ENCODE data around the gene MSI2. TPM values are rescaled to one million over a fixed set of nuclear protein-coding genes. Genes with fewer than 3 reads are reported as not detected.
A peak's percentile ranks its signal among the peaks of the same experiment; 100 is the strongest.

MSI2 gene
- total RNA-seq, 1 donor from 2014 or later = 24.2 TPM

DNA sequence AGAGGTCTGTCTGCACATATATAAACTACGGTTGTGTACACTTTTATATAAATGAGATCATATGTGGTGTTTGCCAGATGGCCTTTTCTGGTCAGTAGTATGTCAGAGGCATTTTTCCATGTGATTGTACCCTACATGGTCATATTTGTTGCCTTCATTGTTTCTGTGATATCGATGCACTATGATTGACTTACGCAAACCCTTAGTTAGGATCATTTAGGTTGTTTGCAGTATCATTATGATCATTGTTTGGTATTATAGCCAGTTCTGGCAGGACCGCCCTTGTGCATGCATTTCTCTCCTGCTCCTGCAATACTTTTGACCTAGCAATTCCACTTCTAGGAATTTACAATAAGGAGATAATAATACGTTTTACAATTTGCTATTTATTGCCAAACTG lies 169.1 kb downstream of the MSI2 start:
- no peak for ATAC-seq
- no peak for DNase-seq (ENCODE audit: low spot score)

DNA sequence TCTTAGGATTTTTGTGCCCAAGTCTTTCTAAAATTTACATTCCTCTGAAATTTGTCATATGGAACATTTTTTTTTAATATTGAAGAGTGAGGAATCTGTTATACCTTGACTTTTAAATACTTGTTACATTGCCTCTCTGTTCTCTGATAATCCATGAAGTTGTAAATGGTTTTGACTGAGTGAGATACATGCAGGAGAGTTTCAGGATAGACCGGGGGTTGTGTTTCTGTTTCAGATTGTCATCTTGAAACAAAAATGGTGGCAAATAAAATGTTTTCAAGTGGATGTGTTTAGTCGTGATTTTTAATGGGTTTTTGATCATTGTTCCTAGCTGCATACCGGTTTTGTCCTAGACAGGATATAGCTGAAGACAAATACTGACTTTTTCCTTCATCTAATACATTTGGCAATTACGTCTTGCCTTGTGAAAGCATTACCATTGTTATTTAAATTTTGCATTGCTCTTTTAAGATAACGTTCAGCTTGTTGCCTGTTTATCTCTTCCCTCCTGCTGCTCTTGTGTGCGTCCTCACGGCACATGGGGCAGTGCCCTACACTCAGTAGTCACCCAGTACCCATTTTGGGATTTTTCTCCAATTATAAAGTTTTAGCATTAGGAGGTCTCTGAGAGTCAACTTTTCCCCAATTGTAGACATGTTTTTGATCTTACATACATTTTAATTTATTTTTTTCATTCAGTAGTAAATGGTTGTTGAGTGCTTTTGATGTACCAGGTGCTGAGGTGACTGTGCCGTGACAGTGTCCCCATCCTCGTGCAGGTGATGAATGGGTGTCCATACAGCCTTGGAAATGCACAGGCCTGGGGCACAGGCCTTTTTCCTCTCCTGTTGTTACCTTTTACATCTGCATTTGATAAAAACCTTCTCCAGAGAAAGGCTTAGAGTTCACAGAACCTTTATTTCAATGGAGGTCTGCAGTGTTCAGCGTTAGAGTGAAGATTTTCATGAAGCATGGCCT lies 169.9 kb downstream of the MSI2 start:
- DNase-seq (ENCODE audit: low spot score) (no peak), ATAC-seq (no peak)

DNA sequence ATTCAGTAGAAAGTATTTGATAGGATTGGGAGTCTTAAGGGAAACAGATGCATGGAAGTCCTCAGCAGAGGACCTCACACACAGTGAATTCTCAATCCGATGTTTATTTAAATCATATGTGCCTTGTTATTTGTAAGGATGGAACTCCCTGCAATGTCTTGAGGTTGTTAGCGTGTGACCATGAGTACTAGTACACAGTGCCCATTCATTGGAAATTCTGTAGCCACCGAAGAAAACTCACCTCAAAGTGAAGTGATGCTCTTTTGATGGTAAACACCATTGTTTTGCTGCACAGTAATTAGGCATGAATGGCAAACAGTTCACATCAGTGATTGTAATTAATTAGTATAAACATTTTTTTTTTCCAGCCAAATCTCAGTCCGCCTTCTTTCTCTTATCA lies 173.6 kb downstream of the MSI2 start:
- ATAC-seq (no peak), DNase-seq (ENCODE audit: low spot score) (no peak)

DNA sequence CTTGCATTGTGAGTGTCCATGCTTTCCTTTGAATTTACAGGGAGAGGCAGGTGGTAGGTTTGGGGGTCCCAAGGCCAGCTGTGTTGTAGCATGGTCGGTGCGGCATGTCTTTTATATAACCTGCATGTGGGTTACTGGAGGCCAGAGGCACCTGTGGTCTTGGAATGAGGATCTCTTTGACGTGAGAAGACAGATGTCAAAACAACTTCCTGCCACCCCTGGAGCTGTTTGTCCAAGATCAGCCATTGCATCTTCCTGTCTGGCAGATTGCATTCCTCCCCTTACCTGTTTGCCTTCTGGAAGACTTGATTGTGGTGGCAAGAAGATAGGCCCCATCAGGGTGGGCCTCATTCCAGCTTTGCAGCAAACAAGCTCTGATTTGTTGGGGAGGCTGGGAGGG lies 175.1 kb downstream of the MSI2 start:
- DNase-seq (ENCODE audit: low spot score) (no peak), ATAC-seq (no peak)

DNA sequence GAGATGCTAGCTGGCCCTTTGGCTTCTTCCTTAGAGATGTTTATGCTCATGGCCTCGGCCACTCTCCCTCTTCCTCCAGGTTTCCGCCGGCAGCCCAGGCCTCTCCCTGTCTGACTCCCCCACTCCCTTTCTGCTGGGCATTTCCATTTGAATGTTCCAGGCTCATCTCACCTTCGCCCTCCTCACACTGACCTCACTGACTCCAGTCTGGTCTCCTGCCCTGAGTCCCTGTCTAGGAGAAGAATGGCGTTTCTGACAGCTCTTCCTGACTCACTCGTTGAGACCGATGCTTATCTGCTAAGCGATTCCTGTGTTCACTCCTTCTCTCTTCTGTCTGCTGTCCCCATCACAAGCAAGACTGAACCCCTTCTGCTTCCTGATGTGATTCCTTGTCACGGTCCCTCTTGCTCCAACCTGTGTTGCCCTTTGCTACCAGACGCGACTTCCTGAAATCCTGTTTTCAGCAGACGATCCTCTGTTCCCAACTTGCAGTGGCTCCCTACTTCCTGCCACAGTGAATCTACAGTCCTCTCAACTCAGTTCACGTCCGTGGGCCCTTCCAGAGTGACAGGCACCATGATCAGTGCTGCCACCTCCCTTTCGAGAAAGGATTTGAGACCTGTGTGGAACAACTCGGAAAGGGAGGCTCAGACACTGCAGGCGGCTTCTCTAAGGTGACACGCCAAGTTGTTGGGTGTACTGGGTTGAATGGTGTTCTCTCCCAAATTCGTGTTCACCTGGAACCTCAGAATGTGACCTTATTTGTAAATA lies 176.4 kb downstream of the MSI2 start:
- DNase-seq (ENCODE audit: low spot score) = no peak
- ATAC-seq = no peak

DNA sequence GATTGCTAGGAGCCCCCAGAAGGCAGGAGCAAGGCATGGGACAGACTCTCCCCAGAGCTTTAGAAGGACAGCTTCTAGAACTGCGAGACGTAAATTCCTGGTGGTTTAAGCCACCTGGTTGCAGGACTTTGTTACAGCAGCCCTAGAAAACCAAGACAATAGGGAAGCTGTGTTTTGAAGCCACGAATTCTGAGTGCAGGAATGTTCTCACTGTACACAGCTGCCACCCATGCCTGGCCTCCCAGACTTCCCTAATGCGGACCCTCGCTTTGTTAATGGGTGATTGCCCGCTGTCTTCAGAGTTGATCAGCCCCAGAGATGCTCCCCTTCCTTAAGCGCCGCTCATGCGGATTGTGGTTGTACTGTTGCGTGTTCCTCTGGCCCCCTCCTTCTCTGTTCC lies 177.1 kb downstream of the MSI2 start:
- ATAC-seq (no peak), DNase-seq (ENCODE audit: low spot score) (no peak)

DNA sequence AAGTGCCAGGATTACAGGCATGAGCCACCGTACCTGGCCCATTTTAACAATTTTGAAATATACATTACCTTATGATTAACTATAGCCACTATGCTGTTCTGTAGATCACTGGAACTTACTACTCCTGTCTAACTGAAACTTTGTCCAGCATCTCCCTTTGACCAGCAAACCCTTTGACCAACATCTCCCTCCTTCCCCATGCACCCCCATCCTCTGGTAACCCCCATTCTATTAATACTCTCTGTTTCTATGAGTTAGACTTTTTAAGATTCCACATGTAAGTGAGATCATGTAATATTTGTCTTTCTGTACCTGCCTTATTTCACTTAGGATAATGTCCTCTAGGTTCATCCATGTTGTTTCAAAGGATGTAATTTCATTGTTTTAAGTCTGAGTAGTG lies 178.0 kb downstream of the MSI2 start:
- no peak for ATAC-seq
- no peak for DNase-seq (ENCODE audit: low spot score)

DNA sequence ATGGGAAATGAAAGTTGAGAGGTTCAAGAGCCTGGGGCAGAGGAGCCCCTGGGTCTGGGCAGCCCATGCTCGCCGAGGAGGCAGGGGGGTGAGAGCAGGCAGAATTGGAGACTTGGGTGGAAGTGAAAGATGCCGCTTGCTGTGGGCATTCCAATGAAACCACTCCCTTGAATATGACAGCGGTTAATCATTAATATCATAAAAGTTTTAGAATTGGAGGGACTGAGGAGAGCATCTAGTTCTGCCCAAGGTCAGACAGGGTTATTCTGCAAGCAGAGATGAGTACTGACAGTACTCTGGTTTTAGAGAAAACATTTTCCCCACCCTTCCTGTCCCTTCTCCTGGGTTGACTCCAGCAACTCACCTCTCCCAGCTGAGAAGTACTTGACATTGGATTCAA lies 180.2 kb downstream of the MSI2 start:
- ATAC-seq (no peak), DNase-seq (ENCODE audit: low spot score) (no peak)

DNA sequence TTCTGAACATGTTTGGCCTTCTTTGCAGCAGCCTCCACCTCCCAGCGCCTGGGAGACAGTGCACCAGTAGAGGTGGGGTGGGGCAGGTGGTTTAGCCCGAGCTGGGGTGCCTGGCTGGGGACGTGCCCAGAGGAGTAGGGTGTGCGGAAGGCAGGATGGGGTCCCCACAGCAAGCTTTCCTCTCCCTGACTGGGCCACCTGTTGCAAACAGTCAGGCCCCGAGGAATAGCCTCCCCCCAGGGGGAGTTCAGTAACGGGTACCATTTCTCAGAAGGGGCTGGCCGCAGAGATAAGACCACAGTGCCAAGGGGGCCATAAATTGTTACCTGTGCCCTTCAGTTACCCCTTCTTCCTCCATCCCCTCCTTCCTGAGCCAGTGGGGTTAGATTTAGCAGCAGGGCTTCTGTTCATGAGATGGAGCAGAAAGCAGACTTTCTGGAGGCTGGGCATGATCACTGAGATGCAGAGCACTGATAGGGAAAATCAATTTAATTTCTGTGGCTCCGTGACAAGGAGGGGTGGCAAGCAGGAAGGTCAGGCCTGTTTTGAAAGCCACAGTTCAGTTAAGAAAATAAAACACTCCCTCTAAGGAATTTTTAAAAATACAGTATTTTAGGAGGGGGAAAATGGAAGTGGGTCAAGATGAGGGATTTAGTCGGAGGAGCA lies 181.9 kb downstream of the MSI2 start:
- ATAC-seq (no peak), DNase-seq (ENCODE audit: low spot score) (no peak)

DNA sequence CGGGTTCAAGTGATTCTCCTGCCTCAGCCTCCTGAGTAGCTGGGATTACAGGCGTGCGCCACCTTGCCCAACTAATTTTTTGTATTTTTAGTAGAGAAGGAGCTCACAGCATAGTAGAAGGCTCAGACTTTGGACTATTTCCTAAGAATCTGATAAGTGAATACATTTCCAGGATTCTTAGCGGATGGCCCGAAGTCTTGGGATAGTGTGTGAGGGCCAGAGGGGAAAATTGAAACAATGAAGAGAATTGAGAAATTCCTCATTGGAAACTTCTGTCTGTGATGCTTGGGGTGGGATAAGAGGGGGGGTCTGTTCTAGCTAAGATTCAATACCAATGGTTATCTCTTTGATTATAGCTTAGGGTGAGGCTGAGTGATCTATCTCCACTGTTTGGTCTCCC lies 183.3 kb downstream of the MSI2 start:
- DNase-seq (ENCODE audit: low spot score) (no peak), ATAC-seq (no peak)

DNA sequence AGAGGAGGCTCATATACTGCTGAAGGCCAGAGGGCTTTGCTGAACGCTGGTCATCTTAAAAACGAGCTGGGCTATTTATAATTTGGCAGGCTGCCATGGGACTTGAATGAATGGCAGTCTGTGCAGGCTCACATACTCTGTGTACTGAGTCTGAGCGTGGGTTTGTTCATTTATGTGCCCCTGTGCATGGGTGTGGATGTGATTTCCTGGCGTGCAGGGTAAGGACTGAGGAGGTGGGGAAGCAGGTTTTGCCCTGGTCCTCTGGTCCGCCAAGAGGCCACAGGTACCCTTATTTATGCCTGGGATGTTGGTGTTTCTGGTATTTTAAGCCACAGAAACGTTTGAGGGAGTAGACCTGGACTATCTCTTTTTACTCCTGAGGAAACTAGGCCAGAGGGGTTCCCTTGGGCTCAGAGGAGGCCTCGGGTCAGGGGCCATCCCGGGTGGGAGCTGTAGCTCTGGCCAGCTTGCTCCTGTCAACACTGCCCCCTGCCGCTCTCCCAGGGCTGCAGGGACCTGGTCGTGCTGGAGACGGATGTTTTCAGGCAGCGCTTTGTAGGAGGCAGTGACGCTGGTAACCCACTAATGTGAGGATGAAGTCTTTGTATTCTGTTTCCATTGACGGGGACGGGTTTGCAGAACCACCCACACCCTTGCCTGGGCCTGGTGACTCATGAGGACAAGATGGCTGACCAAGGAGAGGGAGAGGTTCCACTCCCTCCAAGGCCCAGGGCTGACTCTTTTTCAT lies 184.4 kb downstream of the MSI2 start:
- ATAC-seq (peak; percentile 40), DNase-seq (ENCODE audit: low spot score) (no peak)

DNA sequence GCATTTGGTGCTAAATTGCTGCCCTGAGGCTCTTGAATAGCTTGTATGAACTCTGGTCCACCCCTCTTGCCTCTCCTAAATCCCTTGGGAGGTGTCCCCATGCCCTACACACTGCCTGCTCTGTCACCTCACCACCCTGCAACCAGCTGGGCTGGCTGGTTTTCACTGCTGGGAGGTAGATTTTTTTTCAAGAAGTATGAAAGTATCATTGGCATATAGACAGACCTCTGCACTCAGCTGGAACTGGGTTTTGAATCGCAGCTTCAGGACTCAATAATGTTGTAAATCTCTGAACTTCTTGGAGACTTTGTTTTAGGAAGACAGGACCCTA lies 184.9 kb downstream of the MSI2 start:
- DNase-seq (ENCODE audit: low spot score) (no peak), ATAC-seq (no peak)

DNA sequence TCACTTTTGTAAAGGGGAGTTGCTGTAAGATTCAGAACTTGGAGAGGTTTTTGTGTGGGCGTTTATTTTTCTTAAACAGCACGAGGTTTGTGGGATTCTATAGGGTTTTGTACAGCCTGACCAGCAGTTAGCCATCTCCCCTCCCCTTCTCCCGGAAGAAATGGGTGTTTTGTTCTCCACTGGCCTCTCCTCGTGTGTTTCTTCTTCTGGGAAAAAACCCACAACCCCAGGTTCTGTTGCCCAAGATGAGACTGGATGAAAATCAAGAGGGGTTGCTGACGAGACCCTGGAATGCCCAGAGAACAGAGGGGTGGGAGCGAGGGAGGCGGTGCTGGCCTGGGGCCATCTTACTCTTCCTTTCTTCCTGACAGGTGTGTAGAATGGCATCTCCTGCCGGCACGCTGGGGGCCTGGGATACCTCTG lies 186.1 kb downstream of the MSI2 start:
- ATAC-seq (no peak), DNase-seq (ENCODE audit: low spot score) (no peak)

DNA sequence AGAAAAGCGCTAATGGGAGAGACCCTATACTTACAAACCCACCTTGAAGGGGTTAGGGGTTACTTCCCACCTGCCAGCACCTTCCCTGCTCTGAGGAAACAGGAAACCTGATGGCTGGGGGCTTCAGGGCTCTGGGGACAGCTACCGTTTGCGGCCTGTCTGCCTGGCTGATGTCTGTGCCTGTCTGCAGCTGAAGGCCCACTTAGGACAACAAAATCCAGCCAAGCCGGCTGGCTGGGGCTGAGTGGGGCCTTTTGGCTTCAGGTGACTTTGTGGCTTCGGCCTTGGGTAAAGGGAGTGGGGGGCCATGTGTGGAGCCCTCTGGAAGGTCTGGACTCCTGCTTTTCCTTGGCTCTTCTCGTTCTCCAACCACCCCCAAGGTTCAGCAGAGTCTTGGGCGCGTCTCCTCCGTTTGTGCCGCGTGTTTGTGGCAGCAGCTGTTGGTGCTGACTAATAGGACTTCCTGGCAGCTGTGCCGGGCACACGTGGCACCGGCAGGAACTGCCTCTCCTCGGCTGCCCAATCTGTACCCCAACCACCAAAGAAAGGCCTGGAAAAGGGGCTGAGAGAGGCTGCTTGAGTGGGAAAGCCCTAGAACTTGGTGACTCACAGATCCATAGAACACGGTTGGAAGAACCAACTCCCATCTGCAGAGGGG lies 186.7 kb downstream of the MSI2 start:
- DNase-seq (ENCODE audit: low spot score) (no peak), ATAC-seq (no peak)

DNA sequence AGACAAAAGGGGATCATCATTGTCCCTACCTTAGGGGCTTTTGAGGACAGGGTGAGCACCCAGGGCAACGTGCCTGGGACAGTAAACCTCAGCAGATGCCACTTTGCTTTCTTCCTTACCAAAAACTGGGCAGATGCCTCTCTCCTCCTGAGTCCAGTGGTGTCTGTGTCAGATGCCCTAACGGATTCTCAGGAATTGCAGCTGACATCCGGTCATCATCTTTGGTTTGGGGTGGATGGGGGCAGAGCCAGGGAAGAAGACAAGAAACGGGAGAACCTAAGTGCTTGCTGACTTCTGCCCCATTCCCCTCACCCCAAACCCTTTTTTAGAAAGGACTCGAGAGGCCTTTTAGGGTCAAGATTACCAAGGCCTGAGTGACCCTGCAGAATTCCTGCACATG lies 187.5 kb downstream of the MSI2 start:
- DNase-seq (ENCODE audit: low spot score) = no peak
- ATAC-seq = no peak

DNA sequence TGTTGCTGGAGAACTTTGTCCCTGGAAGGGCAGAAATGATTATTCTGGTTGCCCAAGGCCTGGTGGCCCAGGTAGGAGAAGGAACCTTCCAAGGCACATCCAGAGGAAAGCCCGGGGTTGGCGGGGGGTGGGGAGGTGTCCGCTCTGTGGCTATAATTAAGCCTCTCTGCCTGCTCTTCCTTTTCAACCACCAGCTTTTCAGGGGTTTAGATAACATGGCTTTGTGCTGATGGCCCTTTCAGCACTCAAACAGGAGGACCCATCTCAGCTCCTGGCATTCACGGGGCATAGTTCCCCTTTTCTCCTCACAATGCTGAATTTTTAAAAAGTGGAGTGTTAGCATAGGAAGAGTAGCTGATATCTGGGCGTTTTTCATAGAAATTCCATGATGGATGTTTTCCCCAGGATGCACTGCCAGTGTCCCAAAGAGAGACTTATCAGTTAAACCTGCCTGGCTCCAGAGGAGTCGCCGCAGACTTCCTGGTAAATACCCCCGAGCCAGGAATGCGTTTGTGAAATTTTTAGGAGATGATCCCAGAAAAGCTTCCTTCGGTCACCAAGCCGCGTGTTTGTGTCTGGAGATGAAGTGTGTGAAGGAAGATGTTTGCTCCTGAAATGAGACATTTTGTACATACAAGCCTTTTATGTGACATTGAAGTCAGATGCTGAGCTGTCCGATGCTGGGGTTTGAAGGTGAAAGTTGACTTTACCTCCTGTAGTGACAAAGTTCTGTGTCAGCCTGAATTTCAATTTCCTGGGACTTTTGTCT lies 188.5 kb downstream of the MSI2 start:
- ATAC-seq (no peak), DNase-seq (ENCODE audit: low spot score) (no peak)

DNA sequence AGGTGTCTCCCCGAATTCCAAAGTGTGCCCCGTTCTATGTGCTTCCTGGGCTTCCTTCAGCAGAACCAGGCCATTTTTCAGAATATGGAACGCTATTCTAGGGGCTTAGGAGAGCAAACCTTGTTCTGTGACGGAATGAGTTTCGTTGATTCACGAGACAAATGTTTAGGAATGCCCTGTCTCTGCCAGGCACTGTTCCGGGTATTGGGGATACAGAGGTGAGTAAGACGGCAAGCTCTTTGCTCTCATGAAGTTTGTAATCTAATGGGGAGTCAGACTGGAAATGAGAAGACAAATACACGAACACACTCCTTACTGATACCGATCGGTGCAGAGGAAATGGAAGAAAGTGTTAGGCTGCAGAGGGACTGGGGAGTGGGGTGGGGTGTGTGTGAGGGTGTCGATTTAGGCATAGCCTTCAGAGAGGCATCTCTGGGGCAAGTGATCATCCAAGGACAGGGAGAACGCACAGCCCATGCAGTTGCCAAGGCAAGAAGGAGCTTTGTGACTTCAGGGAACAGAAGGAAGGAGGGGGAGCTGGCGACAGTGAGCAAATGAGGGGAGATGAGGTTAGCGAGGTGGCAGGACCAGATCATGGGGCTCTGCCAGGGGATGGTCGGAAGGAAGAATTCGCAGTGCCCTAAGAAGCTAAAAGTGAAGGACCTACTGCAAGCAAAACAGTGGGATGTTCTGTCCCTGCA lies 189.6 kb downstream of the MSI2 start:
- no peak for DNase-seq (ENCODE audit: low spot score)
- no peak for ATAC-seq

DNA sequence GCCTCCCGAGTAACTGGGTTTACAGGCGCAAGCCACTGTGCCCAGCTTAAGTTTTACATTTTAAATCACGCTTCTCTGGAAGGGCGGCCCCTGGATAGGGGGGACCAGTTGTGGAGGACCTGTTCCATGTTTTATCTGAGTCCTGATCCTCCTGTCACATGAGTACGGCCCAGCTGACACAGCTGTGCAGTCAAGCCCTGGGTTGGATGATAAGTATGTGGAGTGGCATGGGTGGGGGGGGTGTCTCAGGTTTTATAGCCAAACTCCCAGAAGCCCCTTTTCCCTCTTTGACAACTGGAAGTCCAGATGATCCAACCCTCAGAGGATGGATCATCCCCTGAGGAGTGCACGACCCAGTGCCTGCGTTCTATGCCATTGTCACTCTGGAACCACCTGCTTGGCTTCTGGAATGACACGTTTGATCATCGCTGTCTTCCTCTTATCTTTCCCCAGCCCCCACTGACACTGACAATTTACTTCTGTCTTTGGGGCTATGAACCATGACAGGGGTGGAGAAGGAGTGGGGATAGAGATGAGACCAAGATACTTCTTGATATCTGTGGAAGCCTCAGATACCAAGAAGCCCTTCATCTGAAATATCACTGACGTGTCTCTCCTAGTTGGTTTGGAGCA lies 191.2 kb downstream of the MSI2 start:
- DNase-seq (ENCODE audit: low spot score) (no peak), ATAC-seq (no peak)
